Testis (tissue), 2 donors: Measurements from ENCODE around the gene MATK.

ENCODE experiments used
- CTCF ChIP-seq, 3 experiments: fragments of 450-650 bp in 2 of 3; fragments of 200-600 bp in 1 of 3; sonication (generic) in 1 of 3; IDR thresholded peaks; one replicate each; pipeline ENCODE4 v1.5.1; 2016 to 2019; ENCODE audit warnings: antibody characterized with exemption in 3 of 3, mild to moderate bottlenecking in 2 of 3, moderate library complexity in 1 of 3
- POLR2A ChIP-seq: fragments of 450-650 bp; IDR thresholded peaks from one replicate; pipeline ENCODE4 v1.6.1; 2017; ENCODE audit warnings: antibody characterized with exemption, mild to moderate bottlenecking, moderate library complexity

- no peak for TF ChIP-seq CTCF (IDR thresholded peaks at IDR 0.05)
- no peak for TF ChIP-seq POLR2A
These were observed 3.9 kb downstream of the MATK start for GRCh38 chr19:3782330-3782729.
